Fibroblast of gingiva (primary cell): ENCODE results near the gene LAPTM5.

Source experiments
- DNase-seq: peaks from one replicate; pipeline ENCODE4 v3.0.0-alpha.2; 2011; ENCODE audit warnings: low read depth

Gene LAPTM5

DNA sequence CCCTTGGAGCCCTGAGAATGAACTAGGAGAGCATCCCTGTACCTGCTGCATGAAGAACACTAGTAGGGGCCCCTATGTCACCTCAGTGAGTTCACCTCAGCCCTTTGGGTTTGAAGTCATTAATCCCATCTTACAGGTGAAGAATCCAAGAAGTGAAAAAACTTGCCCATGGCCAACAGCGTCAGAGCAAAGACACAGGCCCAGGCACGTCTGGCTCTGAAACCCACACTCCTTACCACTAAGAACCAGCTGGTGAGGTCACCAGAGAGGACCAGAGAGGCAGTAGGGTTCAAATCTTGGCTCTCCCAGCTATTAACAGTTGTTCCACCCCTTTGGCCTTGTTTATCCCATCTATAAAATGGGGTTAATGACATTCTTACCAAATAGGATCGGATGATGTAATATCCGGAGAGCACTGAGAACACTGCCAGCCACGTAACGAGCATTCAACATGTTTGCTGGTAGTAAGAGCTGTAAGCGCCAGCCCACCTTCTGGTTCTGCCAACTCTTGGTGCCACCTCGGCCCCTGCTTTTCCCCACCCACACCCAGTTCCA lies 43.0 kb downstream of the LAPTM5 start:
- DNase-seq = no peak

DNA sequence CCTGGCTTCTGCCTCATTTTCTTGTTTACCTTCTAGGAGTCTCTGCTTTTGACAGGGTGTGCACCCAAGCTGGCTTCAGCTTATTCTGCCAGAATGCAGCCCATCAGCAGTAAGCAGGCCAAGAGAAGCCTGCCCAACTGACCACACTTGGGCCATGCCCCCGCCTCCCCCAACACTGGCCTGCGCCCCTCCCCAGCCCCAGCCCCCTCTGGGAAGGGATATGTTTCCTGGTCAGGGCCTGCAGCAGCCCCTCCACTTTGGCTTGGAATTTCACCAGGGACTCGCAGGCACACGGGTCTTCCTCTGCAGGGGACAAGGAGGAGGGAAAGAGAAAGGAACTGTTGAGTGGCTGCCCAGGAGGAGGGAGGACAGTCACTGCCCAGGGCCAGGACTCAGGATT lies 43.5 kb downstream of the LAPTM5 start:
- no peak for DNase-seq

DNA sequence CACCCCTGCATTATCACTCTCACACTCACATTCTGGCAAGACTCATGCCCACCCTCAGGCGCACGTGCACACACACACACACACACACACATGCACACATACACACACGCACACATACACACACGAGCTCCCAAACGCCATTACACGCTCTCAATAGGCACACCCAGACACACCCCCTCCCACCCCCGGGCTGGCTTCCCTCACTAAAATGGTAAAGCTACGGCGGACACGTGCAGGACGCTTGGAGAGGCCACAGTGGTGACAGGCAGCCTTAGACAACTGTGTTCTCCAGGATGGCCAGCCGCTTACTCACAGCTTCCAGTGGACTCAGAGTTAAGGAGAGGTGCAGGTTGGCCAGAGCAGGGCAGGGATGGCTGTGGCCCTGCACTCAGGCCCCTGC lies 44.3 kb downstream of the LAPTM5 start:
- DNase-seq = no peak

DNA sequence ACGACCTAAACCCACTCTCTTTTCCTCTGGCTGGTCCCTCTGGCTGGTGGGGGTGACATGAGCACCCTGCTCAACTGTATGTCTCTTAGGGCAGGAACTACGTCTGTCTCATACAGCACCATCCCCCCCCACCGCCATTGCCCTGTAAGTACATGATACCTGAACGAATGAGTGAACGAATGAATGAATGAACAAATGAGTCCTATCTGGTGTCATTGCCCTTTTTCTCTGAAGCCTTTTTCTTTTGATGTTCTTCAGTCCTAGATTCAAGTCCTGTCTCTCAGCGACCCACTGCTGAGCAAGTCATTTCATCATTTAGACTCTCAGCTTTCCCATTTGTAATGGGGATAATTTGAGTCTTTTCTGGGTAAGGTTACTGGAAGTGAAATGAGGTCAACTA lies 45.0 kb downstream of the LAPTM5 start:
- DNase-seq = no peak

DNA sequence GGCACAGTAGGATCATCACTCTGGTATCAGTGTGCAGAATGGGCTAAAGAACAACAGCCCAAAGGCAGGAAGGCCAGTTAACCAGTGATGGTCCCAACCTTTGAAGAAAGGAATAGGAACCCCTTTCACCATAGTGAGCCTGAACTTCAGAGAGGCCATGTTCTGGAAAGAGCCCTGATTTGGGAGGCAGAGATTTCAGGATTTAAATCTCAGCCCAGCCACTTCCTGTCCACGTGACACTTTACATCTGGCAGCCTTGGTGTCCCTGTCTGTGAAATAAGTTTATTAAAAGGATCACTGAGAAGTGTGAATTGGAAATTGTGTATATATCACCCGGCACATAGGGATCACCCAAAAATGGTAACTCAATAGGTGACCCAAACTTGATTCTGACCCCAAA lies 47.2 kb downstream of the LAPTM5 start:
- DNase-seq = no peak

DNA sequence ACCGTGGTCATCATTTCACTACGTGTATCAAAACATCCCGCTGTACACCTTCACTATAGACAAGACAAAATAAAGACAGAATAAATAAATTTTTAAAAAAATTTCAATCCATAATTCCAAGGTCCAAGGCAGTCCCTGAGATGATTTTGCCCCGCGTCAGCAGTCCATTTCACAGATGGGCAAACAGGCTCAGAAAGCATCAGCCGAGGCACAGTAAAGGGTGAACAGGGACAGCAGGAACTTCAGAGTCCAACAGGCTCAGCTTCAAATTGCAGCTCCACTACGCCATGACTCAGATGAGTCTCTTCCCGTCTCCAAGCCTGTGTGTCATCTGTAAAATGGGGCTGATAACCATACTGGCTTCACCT lies 49.2 kb downstream of the LAPTM5 start:
- DNase-seq = no peak

DNA sequence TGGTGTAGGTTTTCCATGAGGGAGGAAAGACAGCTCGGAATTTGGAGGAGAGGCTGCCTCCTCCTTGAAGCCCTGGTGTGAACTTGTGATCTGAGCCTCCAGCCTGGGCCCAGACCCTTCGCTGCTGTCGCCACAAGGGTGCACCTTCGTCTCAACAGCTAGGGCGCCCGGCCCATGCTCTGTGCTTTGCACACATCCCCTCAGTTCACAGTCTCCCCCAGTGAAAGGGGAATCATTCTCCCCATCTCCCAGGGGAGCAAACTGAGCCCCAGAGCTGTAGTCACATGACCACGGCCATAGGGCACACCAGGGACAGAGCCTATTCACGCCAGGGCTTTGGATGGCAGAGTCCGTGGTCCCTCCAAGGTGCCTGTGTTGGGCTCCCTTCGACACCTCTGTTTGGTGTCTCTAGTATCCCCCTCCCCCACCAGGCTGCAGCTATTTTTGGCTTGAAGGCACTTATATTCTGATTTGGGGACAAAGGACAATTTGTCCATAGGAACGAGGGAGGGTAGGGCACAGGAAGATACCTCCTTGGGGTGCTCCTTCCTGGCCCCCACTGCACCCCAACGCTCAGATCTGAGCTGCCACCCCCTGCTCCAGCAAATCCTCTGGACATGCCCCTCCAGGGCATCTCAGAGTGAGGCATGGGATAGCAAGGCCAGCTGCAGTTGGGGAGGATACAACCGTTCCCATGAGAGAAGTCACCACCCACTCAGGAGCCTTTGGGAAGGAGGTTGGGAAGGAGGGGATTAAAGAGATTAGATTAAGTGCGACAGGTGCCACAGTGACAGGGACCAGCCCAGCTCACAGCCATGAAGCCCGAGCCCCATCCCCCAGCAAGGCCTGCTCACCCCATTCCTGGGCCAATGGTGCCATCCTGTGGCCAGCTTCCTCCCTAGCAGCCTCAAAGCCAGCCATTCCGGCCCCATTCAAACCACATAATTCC lies 49.9 kb downstream of the LAPTM5 start:
- peak; percentile 45 for DNase-seq

DNA sequence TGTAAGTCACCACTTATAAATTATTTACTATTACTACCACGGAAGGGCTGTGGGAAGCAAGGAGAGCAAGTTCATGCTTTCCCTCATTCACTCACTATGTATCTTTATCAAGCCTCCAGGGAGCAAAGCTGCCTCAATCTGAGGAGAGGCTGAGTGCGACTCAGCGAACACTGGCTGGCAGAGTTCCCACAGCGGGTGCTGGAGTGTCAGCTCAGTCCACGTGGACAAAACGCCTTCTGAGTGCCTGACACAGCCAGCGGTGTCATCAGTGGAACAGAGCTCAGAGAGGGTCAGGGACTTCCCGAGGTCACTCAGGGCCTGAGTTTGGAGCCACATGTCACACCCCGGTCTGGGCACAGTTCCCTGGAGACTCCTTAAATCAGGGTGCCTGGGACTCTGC lies 51.0 kb downstream of the LAPTM5 start:
- peak; percentile 38 for DNase-seq

DNA sequence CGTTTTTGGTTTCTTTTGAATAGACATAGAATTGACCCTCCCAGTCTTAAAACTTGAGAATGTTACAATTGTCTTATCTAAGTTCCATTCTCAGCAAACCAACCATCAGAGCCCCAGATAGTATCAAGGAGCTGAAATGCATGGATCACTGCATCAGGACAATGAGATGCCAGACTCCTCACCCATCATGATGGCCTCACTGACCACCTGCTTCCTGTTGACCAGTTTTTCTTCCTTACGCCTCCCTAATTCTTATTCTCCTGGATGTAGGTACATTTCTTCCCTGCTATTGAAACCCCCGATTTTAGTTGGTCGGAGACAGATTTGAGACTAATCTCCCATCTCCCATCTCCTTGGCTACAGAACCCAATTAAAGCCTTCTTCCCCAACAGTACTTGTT lies 51.9 kb downstream of the LAPTM5 start:
- no peak for DNase-seq

DNA sequence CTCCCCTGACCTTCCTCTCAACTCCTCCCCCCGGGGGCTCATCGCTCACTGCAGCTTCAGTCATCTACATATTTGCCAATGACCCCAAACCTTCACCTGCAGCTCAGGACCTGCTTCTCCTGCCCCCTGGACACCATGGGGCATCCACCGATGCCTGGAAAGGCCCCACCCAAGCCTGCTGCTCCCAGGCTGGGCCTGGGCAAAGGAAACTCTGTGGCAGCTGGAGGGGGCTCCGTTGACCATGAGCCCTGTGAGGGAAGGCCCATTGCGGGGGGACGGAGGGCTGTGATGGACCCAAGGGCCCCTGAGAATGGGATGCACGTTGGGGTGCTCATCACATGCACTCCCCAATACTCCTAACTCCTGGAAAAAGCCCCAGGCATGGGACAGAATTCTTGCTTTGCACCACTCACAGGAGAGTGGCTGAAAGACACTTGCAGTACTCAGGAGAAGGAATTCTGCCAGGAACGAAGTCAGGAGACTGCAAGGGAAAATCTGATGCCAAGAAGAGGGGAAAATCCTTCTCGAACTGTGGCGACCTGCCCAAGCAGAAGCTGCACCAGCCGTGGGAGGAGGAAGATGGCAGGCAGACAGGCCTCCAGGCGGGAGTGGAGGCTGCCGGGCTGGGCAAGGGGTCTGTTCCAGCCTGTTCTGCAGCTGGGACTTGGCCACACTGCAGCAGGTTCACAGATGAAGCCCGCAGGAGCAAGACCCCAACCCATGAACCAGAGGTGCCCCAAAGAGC lies 52.6 kb downstream of the LAPTM5 start:
- peak; percentile 63 for DNase-seq

DNA sequence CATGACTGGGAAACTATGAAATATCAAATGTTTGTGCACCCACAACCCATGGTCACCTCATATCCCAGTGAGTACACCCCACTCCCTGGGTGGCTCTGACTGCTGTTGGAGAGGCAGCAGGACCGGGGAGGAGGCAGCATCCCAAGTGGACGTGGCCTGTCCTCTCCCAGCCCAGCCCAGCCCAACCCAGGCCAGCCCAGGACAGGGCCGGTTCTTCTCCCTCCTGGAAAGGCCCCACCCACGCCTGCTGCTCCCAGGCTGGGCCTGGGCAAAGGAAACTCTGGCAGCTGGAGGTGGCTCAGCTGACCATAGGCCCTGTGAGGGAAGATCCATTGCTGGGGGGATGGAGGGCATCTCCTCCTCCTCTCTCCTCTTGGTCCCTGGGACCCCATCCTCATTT lies 53.3 kb downstream of the LAPTM5 start:
- peak; percentile 66 for DNase-seq

DNA sequence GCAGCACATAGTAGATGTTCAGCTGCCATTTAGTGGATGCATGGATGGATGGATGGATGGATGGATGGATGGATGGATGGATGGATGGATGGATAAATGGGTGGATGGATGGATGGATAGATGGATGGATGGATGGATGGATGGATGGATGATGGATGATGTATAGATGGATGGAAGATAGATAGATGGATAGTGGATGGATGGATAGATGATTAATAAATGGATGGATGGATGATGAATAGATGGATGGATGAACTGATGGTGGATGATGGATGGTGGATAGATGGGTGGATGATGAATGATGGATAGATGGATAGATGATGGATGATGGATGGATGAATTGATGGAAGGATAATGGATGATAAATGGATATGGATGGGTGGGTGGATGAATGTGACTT lies 54.8 kb downstream of the LAPTM5 start:
- no peak for DNase-seq

DNA sequence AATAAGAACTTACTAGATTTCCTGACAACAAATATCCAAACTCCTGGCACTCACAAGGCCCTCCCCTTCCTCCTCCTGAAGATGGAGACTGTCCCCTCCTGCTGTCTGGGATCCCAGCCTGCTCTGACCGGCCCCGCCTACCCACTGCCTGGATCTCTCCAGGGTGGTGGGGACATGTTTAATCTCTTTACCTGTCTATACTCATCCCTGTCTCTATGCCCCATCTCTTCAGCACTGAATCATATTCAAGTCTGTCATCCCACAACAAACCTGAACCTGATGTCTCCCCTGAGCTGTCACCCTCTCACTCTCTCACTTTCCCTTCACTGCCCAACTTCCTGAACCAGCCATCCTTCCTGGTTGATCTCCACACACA lies 56.3 kb downstream of the LAPTM5 start:
- DNase-seq = no peak

DNA sequence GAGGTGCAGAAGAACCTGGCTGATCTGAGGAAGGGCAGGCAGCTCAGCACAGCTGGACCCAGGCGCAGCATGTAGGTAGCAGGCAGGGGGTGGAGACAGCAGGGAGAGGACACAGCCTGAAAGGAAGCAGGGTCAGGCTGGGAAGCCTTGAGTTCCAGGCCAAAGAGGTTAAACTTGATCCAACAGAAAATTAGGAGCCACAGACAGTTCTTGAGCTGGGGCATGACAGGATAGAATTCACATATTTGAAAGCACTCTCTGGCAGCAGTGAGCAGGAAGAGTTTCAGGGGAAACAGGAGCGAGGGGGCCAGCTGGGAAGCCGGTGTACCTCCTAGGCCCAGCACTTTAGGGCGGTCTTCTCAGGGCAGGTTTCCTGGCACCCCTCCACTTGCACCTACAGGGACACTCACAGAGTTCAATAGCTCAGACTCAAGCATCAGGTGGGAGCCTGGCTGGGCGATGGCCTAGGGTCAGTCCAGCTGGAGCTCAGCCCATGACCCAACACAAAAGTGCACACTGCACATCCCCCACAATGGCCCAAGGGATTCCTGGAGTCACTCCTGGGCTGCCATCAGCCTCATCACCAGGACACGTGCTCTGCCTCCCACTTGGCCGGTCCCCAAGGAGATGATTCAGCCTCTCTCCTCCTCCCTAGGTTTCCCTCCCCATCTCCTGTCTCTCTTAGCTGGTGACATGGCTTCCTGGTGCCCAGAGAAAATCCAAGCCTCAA lies 56.9 kb downstream of the LAPTM5 start:
- peak; percentile 77 for DNase-seq

DNA sequence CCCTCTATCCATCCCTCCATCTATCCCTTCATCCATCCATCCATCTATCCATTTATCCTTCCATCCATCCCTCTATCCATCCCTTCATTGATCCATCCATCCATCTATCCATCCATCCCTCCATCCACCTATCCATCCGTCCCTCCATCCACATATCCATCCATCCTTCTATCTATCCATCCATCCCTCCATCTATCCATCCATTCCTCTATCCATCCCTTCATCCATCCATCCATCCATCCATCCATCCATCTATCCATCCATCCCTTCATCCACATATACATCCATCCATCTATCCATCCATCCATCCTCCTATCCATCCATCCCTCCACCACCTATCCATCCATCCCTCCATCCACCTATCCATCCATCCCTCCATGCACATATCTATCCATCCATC lies 57.8 kb downstream of the LAPTM5 start:
- no peak for DNase-seq

DNA sequence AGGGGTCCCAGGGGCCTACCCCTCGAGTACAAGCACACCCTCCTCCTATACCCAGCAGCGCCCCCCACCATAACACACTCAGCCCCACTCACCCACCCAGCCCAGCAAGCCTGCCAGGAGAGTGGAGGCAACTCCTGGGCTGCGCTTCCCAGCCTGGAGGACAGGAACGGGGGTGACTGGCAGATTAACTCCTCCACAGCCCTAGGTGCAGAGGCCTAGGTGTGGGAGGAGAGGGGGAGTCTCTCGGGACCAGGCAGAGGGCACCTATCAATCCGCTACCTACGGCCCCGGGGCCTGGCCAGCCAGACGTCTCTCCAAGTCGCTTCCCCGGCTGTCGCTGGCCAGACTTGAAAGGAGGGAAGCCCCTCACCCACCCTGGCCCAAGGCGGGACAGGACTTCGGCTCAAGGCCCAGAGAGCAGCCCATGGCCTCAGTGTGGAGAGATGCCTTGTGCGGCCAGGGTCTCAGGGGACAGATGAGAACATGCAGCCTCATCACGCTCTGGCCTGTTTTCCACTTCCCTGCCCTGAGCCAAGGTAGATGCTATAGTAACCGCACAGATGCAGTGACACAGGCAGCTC lies 59.1 kb downstream of the LAPTM5 start:
- DNase-seq = no peak

DNA sequence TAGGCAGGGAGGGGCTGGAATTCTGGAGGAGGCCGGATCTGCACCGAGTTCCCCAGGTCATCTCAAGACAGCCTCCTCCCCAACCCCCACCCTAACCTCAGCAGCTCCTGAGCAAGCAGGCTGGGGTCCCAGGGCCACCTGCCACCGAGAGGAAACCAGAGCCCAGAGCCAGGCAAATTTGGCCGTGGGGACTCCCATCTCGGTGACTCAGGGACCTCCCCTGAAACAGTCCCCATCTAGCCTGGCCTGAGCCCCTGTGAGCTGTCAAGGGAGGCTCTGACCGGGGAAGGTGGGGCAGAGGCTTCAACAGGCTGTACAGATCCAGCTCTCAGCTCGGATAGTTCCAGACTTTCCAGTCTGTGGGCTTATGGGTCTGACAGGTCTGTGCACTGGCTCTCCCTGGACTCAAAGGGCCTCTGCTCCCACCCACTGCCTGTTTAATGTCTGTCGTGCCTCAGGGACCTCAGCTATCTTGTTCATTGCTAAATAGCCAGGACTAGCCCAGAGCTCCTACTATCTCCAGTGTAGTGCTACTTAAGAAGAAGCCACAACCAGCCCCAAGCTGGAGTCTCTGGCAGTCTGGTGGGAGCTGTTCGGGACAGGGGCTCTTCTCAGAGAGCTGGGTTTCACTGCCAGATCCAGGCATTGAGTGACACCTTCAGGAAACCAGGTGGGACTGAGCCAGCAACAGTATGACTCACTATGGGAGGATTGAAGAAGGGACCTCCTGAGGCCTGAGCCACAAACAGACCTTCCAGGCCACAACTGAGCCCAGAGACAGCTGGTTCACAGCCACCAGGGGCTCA lies 59.8 kb downstream of the LAPTM5 start:
- DNase-seq = peak; percentile 31

DNA sequence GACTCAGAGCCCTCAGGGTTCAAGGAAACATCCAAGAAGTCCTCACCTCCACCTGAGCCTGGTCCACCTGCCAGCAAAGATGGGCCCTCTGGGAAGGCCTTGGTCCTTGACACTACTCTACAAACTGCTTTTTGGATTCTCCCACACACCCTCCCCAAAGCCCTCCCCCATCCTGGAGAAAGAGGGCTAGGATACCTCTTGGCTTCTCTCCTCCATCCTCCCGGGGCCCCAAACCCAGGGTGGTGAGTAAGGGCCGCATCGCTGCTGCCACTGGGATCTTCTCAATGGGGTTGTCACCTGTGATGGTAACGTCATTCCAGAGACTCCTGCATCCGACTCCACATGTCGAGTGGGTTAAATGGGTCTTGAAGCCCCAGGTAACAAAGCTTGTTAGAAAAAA lies 60.7 kb downstream of the LAPTM5 start:
- DNase-seq = no peak

DNA sequence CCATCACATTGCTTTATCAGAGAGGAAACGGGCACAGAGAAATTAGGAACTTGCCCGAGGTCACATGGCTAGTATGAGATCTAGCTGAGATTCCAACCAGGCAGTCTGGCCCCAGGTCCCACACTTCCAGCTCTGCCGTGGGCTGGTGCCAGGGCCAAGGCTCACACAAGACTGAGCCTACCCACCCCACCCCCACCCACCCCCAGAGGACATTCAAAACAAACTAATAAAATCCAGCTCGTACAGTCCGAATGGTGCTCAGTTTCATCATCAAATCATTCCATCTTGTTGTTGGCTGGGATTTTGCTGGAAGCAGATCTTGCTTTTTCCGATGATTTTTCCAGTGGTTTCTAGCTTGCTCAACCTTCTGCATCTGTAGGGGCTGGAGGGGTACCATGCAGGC lies 62.1 kb downstream of the LAPTM5 start:
- DNase-seq = peak; percentile 86

DNA sequence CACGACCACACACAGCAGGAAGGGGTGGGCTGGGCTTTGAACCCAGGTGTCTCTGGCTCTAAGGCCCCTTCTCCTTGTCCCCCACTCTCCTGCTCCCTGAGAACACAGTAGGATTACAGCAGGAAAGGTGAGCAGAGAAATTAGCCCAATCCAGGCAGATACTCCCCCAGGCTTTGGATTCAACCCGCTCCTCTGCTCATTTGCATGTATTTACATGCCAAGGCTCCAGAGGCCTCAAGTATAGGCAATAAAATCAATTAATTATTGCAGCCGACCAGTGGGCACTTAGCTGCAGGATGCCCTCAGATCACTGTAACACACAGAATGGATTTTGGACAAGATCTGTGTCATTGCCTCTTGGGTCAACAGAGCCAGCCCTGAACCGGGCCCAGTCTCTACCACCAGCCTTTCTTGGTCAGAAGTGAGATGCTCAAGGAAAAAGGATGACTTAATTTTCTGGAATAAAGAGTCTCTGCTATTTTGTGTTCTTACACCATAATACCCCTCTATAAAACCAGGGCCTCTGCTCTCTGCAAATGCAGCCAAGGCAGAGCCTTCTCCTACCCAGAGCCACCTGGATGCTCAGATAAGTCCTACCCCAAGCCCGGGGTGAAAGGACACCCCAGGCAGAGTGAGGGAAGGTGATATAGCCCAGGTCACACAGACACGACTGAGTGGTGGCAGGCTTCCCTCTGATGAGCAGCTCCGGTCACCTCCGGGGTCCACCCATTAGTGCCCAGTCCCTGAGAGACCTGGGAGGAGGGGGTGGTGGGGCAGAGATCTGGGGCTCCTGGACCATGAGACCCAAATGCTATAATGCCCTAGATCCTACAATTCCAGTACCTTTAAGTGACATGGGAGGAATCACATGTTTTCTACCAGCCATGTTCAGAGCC lies 63.0 kb downstream of the LAPTM5 start:
- DNase-seq = no peak
